ENCODE results near the gene TEDDM1. TPM values are rescaled to one million over a fixed set of nuclear protein-coding genes. Genes with fewer than 3 reads are reported as not detected.
"Not testable (repeated sequence)": the region's sequence is repeated elsewhere in the genome, so short reads cannot be mapped to it uniquely, and the experiment has no call there.

The TEDDM1 gene, protein sequence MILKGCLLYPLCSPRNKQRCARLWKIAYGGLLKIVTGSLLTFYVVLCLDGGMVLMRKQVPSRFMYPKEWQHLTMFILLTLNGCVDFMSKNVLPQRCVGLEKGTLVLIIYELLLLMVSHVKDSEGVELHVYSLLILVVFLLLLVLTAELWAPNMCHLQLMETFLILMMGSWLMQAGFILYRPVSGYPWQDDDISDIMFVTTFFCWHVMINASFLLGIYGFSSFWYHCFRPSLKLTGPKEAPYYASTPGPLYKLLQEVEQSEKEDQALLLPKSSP
- total RNA-seq: not detected in 2 replicates

DNA sequence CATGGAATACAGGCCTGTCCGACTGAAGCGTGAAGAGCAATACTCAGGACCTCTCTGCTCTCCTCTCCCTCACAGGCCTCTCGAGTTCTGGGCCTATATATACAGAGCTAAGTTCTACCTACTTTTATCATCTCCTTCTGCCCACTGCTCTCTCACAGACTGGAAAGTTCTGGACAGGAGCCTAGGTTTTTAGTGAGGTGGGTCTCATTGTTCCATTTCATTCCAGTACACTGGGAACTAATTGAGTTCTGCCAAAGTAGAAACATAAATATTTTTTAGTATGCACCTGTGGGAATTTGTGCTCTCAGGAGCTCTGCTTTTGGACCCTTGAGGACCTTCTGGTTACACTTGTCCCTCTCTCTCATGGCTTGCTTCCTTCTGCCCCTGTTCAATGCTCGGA is at the start of gene TEDDM1:
TSS of gene TEDDM1 (minus strand) at position 101 of the 400 bp plus-strand sequence. CDS start 182 bp downstream, outside the sequence.
- H3K4me1 Mint-ChIP-seq (ENCODE audit: low read depth): peaks cover 3% of the 10 kb centered on the region
- no peak for DNase-seq (ENCODE audit: low spot score)
- no peak within 1 kb of the TSS for H3K27ac Mint-ChIP-seq
- peaks cover 28% of the 10 kb centered on the region for H3K27me3 Mint-ChIP-seq (ENCODE audit: low read depth)
- H3K9me3 Mint-ChIP-seq: no peaks in the 10 kb centered on the region
- intact Hi-C loops (cut with micrococcal nuclease): no loop called here
- H3K4me3 Mint-ChIP-seq (ENCODE audit: low read depth): no peak within 1 kb of the TSS
- H3K36me3 Mint-ChIP-seq (ENCODE audit: low read depth): no peaks in the 10 kb centered on the region

DNA sequence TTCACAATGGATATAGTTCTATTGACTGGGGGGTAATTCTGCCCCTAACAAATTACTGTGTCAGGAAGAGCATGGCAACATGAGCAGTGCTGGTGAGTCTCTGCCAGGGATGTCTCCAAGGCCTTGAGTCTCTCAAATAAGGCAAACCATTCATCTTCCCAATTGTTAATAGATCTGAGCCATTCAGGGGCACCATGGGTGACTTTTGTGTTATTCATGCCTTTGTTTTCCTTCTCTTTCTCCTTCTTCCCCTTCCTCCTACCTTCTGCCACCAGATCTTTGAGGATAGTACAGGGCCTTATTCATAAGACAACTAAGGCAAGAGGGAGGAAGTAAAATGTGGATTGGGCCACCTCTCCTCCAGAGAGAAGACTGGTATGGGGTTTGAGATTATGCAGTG is 49.6 kb upstream of the TEDDM1 start, which contains the start of gene RGSL1:
TSS of gene RGSL1 (plus strand) at position 60 of the 400 bp plus-strand sequence. CDS start at position 80, 20 bp downstream.
- H3K27ac Mint-ChIP-seq: no peak within 1 kb of the TSS
- H3K36me3 Mint-ChIP-seq (ENCODE audit: low read depth): no peaks in the 10 kb centered on the region
- peaks cover 18% of the 10 kb centered on the region for H3K27me3 Mint-ChIP-seq (ENCODE audit: low read depth)
- H3K4me3 Mint-ChIP-seq (ENCODE audit: low read depth): no peak within 1 kb of the TSS
- DNase-seq (ENCODE audit: low spot score): no peak
- peaks cover 3% of the 10 kb centered on the region for H3K4me1 Mint-ChIP-seq (ENCODE audit: low read depth)
- intact Hi-C loops (cut with micrococcal nuclease): no loop called here
- no peaks in the 10 kb centered on the region for H3K9me3 Mint-ChIP-seq

DNA sequence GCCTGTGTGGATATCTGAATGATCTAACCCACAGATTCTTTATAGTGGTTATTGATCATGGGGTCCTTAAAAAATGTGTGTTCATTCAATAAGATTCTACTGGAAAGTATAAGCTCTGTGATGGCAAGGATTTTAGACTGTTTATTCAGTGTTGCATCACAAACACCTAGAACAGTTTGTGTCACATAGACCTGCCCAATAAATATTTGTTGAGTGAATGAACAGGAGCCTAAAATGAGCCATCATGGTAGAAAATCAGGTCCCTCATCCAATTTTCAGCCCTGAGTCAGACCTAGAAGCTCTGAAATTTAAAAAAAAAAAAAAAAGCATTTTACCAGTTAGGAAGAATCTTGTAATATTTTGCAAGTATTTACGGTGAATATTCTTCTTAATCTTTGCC is 47.2 kb upstream of the TEDDM1 start:
- no peak for DNase-seq (ENCODE audit: low spot score)
- Mint-ChIP-seq H3K36me3 (ENCODE audit: low read depth) (no peaks in the 10 kb centered on the region), H3K4me1 (ENCODE audit: low read depth) (peaks cover 3% of the 10 kb centered on the region), H3K9me3 (no peaks in the 10 kb centered on the region), H3K27me3 (ENCODE audit: low read depth) (peaks cover 4% of the 10 kb centered on the region), H3K27ac (no peak overlapping the region), H3K4me3 (ENCODE audit: low read depth) (no peak overlapping the region)
- intact Hi-C loops (cut with micrococcal nuclease): loop anchor here (5.0 kb wide), 1 partner anchor 150 kb away; no protein-coding TSS in a partner anchor

DNA sequence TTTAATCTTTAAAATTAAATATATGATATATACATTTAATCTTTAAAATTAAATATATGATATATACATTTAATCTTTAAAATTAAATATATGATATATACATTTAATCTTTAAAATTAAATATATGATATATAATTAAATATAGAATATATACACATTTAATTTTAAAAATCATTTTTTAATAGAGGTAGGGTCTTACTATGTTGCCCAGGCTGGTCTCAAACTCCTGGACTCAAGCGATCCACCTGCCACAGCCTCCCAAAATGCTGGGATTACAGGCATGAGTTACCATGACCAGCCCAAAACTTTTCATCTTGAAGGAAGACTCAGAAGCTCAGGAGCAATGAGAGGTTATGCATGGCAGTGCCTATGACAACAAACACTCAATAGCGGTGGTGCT is 46.7 kb upstream of the TEDDM1 start:
- intact Hi-C loops (cut with micrococcal nuclease): loop anchor here (5.0 kb wide), 1 partner anchor 150 kb away; no protein-coding TSS in a partner anchor
- not testable (repeated sequence) for DNase-seq (ENCODE audit: low spot score); H3K27ac Mint-ChIP-seq; H3K36me3 Mint-ChIP-seq (ENCODE audit: low read depth); H3K4me1 Mint-ChIP-seq (ENCODE audit: low read depth); H3K27me3 Mint-ChIP-seq (ENCODE audit: low read depth); H3K9me3 Mint-ChIP-seq; H3K4me3 Mint-ChIP-seq (ENCODE audit: low read depth)

DNA sequence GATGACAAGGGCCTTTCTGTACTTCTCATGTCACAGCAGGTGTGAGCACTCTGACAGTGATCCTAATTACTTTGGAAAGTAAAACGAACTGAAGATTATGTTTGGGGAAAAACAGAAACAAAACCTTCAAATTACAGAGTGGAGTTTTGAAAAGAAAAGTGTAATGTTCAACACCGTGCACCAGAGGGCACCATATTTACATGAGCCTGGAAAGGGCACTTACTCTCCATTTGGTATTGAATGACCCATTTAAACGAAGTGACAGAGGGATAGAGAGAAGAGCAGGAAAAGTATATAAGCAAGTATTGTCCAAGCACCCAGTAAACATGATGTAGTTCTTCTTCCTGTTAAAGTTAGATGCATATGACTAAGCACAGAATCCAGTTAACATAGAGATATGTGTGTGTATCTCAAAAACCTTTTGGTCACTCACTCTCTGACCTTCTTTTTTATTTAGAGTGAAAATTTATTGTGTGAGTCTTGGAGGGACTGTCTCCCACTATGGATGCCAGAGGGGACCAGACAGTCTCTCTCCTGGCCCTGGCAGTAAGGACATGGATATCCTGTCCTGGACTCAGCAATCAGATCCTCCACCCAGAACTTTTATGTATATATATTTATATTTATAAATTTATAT is 45.7 kb upstream of the TEDDM1 start:
- Mint-ChIP-seq H3K36me3 (ENCODE audit: low read depth) (no peaks in the 10 kb centered on the region), H3K4me3 (ENCODE audit: low read depth) (no peak overlapping the region), H3K27ac (no peak overlapping the region), H3K9me3 (no peaks in the 10 kb centered on the region), H3K4me1 (ENCODE audit: low read depth) (peaks cover 3% of the 10 kb centered on the region), H3K27me3 (ENCODE audit: low read depth) (peaks cover 6% of the 10 kb centered on the region)
- intact Hi-C loops (cut with micrococcal nuclease): loop anchor here (1.0 to 5.0 kb wide), 2 partner anchors 151 to 340 kb away; no protein-coding TSS in a partner anchor
- DNase-seq (ENCODE audit: low spot score): no peak

DNA sequence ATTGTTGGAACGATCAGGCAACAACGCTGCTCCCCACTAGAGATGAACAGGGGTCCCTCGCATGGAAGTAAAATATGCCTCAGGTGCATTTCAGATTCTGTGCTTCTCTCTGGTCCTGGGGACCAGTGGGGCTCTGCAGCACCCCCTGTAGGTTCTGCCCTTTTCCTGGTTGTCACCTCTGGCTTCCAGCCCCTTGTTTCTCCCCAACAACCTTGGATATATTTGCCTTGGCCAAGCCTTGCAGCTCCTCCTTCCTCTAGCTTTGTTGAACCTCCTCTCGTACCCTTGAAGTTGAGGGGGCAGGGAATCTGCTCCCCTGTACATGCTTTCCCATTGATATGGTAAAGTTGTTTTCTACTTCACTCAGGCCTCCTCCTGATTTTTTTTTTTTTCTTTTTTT is 44.0 kb upstream of the TEDDM1 start:
- Mint-ChIP-seq H3K36me3 (ENCODE audit: low read depth) (no peaks in the 10 kb centered on the region), H3K27me3 (ENCODE audit: low read depth) (peaks cover 6% of the 10 kb centered on the region), H3K4me1 (ENCODE audit: low read depth) (peaks cover 3% of the 10 kb centered on the region), H3K4me3 (ENCODE audit: low read depth) (no peak overlapping the region), H3K27ac (no peak overlapping the region), H3K9me3 (no peaks in the 10 kb centered on the region)
- intact Hi-C loops (cut with micrococcal nuclease): no loop called here
- no peak for DNase-seq (ENCODE audit: low spot score)

DNA sequence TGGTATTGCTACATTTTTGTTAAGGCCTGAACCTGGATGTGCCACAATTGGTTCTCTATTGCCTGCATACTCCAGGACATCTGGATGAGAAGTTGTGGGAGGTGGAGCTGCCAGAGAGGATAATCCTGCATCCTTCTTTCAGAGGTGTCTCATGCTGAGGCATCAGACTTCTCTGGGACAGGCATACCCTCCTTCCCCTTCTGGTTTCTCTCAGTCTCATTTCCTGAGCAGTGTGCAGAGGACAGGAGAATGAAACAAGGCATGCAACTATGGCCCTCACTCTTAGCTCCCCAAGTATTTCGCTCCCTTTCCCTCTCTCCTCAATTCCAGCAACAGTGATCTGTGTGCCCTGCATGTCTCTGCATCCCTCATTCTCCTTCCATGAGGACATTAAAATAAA is 41.9 kb upstream of the TEDDM1 start:
- peaks cover 3% of the 10 kb centered on the region for H3K4me1 Mint-ChIP-seq (ENCODE audit: low read depth)
- peaks cover 11% of the 10 kb centered on the region for H3K27me3 Mint-ChIP-seq (ENCODE audit: low read depth)
- no peak overlapping the region for H3K27ac Mint-ChIP-seq
- intact Hi-C loops (cut with micrococcal nuclease): no loop called here
- H3K4me3 Mint-ChIP-seq (ENCODE audit: low read depth): no peak overlapping the region
- H3K9me3 Mint-ChIP-seq: peaks cover 4% of the 10 kb centered on the region
- no peak for DNase-seq (ENCODE audit: low spot score)
- no peaks in the 10 kb centered on the region for H3K36me3 Mint-ChIP-seq (ENCODE audit: low read depth)

DNA sequence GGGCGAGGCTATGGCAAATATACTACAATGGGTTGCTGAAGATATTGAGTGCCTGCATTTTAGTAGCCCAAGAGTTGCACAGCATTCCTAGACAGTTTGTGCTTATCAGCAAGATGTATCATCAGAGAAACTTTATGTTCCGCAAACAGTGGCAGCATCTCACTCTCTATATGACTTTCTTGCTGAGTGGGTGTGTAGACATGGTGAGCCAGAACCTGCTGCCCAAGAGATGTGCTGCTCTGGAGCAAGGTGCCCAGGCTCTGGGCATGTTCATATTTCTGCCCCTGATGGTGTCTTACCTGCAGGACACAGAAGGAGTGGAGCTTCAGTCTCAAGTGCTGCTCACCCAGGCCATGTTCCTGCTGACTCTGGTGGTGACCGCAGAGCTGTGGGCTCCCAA is 41.3 kb upstream of the TEDDM1 start:
- intact Hi-C loops (cut with micrococcal nuclease): no loop called here
- Mint-ChIP-seq H3K27me3 (ENCODE audit: low read depth) (peaks cover 12% of the 10 kb centered on the region), H3K27ac (no peak overlapping the region), H3K4me1 (ENCODE audit: low read depth) (peaks cover 3% of the 10 kb centered on the region), H3K36me3 (ENCODE audit: low read depth) (no peaks in the 10 kb centered on the region), H3K4me3 (ENCODE audit: low read depth) (no peak overlapping the region), H3K9me3 (peaks cover 4% of the 10 kb centered on the region)
- DNase-seq (ENCODE audit: low spot score): no peak

DNA sequence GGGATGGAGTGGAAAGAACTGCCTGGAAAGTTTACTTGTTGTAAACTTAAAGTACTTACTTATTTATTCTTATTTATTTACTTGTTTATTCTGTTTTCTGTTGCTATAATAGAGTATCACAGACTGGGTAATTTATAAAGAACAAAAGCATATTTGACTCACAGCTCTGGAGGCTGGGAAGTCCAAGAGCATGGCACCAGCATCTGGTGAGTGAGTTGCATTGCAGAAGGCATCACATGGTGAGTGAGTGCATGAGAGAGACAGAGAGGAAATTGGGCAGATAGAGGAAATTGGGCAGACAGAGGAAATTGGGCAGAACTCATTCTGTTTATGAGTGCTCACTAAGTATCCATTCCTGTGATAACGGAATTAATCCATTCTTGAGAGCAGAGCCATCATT is 37.9 kb upstream of the TEDDM1 start:
- Mint-ChIP-seq H3K4me1 (ENCODE audit: low read depth) (no peaks in the 10 kb centered on the region), H3K36me3 (ENCODE audit: low read depth) (no peaks in the 10 kb centered on the region), H3K4me3 (ENCODE audit: low read depth) (no peak overlapping the region), H3K27me3 (ENCODE audit: low read depth) (peaks cover 31% of the 10 kb centered on the region), H3K27ac (no peak overlapping the region), H3K9me3 (peaks cover 4% of the 10 kb centered on the region)
- intact Hi-C loops (cut with micrococcal nuclease): no loop called here
- no peak for DNase-seq (ENCODE audit: low spot score)

DNA sequence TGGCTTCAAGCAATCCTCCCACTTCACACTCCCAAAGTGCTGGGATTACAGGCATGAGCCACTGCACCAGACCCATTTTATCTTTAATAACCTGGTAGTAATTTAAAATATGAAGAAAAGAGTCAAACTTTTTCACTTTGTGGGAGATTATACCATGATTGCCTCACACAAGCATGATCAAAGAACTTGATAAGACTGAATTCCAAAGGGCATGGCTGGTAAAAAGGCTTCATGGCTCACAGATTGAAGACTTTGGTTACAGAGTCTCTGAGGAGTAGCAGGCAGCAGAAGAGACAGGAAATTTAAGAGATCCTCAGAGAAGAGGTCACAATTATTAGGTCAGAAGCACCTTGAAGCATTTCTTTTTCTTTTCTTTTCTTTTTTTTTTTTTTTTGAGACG is 33.1 kb upstream of the TEDDM1 start:
- Mint-ChIP-seq H3K27me3 (ENCODE audit: low read depth) (peaks cover 47% of the 10 kb centered on the region), H3K4me1 (ENCODE audit: low read depth) (peaks cover 14% of the 10 kb centered on the region), H3K27ac (no peak overlapping the region), H3K36me3 (ENCODE audit: low read depth) (no peaks in the 10 kb centered on the region), H3K9me3 (peaks cover 4% of the 10 kb centered on the region), H3K4me3 (ENCODE audit: low read depth) (no peak overlapping the region)
- intact Hi-C loops (cut with micrococcal nuclease): no loop called here
- DNase-seq (ENCODE audit: low spot score): no peak

DNA sequence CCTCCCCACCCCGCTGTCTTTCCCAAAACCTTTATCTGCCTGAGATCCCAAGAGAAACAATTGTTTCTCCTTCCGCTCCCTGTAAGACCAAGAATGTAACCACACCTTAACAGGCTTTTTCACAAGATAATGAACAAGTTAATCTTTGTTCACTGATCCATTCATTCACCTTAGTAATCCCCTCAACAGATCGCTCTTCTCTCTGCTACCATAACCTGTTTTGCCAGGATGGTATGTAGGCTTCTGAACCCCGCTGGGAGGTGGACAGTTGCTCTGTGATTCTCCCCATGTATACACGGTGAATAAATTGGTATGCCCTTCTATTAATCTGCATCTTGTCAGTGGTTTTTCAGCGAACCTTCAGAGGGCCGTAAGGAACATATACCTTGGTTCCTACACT is 30.8 kb upstream of the TEDDM1 start:
- no peak overlapping the region for H3K4me3 Mint-ChIP-seq (ENCODE audit: low read depth)

DNA sequence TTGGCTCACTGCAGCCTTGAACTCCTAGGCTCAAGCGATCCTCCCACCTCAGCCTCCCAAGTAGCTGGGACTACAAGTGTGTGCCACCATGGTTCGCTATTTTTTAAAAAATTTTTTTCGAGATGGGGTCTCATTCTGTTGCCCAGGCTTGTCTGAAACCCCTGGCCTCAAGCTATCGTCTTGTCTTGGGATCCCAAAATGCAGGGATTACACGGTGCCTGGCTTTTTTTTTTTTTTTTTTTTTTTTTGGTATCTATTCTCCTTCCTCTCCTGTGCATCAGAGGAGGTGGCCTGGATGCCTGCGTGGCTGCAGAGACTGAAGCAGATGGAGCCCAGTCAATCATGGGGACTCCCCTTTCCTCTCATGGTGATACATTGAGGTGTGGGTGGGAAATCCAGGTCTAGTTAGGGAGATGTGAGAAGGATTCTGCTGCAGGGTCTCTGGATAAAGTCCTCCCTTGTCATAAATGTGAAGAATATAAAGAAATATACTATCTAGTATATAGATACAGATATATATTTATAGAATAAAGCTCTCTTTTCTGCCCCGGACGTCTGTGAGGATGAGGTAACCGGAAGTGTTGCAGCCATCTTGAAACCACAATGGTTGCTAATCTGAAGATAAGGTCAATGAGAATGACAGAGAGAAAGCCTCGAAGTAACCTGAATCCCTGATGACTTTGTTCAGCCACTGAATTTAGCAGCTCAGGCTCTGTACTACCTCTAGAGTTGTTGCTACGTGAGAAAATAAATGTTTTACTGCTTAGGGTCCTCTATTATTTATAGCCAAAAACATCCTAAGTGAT is 30.0 kb upstream of the TEDDM1 start:
- H3K9me3 Mint-ChIP-seq: no peaks in the 10 kb centered on the region
- peak; percentile 50 for DNase-seq (ENCODE audit: low spot score)
- no peak overlapping the region for H3K4me3 Mint-ChIP-seq (ENCODE audit: low read depth)
- H3K27ac Mint-ChIP-seq: peak overlapping the region; percentile 68
- peaks cover 20% of the 10 kb centered on the region for H3K4me1 Mint-ChIP-seq (ENCODE audit: low read depth)
- H3K36me3 Mint-ChIP-seq (ENCODE audit: low read depth): no peaks in the 10 kb centered on the region
- intact Hi-C loops (cut with micrococcal nuclease): no loop called here
- H3K27me3 Mint-ChIP-seq (ENCODE audit: low read depth): peaks cover 41% of the 10 kb centered on the region

More for the DNA sequence above, 30.8 kb upstream of the TEDDM1 start:
- DNase-seq (ENCODE audit: low spot score): no peak
- Mint-ChIP-seq H3K36me3 (ENCODE audit: low read depth) (no peaks in the 10 kb centered on the region), H3K27me3 (ENCODE audit: low read depth) (peaks cover 39% of the 10 kb centered on the region), H3K4me1 (ENCODE audit: low read depth) (peaks cover 20% of the 10 kb centered on the region), H3K9me3 (no peaks in the 10 kb centered on the region), H3K27ac (no peak overlapping the region)
- intact Hi-C loops (cut with micrococcal nuclease): no loop called here

DNA sequence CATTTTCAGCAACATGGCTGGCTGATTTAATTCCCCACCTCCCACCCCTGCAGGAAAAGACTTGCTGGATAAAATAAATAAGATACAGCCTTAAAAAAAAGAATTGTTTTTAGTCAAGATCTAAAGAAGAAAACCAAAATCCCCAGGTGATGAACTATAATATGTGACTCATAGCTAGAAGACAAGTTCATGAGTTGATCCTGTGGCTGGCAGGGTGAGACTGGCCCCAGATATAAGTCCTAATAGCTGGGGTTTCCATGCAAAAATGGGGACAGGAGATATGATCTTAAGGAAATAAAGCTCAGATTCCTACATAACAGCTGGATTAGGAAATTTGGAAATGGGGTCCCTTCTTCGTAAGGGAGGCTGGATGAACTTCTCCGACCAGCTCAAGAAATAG is 27.6 kb upstream of the TEDDM1 start:
- Mint-ChIP-seq H3K27me3 (ENCODE audit: low read depth) (peaks cover 32% of the 10 kb centered on the region), H3K4me1 (ENCODE audit: low read depth) (peaks cover 20% of the 10 kb centered on the region), H3K4me3 (ENCODE audit: low read depth) (no peak overlapping the region), H3K27ac (no peak overlapping the region), H3K9me3 (no peaks in the 10 kb centered on the region), H3K36me3 (ENCODE audit: low read depth) (no peaks in the 10 kb centered on the region)
- intact Hi-C loops (cut with micrococcal nuclease): no loop called here
- DNase-seq (ENCODE audit: low spot score): no peak
